CD14-positive monocyte (primary cell): Measurements from ENCODE around the gene CNTN5. TPM values are rescaled to one million over a fixed set of nuclear protein-coding genes. Genes with fewer than 3 reads are reported as not detected.

ENCODE experiments used
- DNase-seq, 3 donors: peaks; one replicate each; pipeline ENCODE4 v3.0.0-alpha.2; 2011 to 2022
- H2AFZ ChIP-seq: 2 replicates; pipeline ENCODE4 v1.6.0; 2012; ENCODE audit warnings: mild to moderate bottlenecking, low read depth, low read length, inconsistent platforms; ENCODE audit not compliant: insufficient read depth, poor library complexity, severe bottlenecking
- H3K27ac ChIP-seq, 2 donors: 1 replicate in 1 of 2; 2 replicates in 1 of 2; pipeline ENCODE4 v1.5.1; 2012 to 2013; ENCODE audit warnings: low read length in 2 of 2, control low read depth in 1 of 2, inconsistent platforms in 1 of 2, low read depth in 1 of 2, mild to moderate bottlenecking in 1 of 2
- H3K27me3 ChIP-seq, 2 donors: one replicate each; pipeline versions ENCODE4 v1.6.0 to v1.6.1; 2011 to 2013; ENCODE audit warnings: low read length in 2 of 2; ENCODE audit not compliant: control insufficient read depth in 2 of 2, insufficient read depth in 2 of 2
- H3K36me3 ChIP-seq, 2 donors: replicated peaks in 1 of 2; 1 replicate in 1 of 2; 2 replicates in 1 of 2; pipeline versions ENCODE4 v1.5.1 to v1.6.1; 2012 to 2013; ENCODE audit warnings: low read length in 2 of 2, control low read depth in 1 of 2, inconsistent platforms in 1 of 2, mild to moderate bottlenecking in 1 of 2; ENCODE audit not compliant: insufficient read depth in 2 of 2, control insufficient read depth in 1 of 2
- H3K4me1 ChIP-seq, 2 donors: 1 replicate in 1 of 2; 2 replicates in 1 of 2; pipeline versions ENCODE4 v1.5.1 to v1.6.1; 2012 to 2013; ENCODE audit warnings: low read length in 2 of 2, control low read depth in 1 of 2, inconsistent platforms in 1 of 2, mild to moderate bottlenecking in 1 of 2, moderate library complexity in 1 of 2; ENCODE audit not compliant: insufficient read depth in 2 of 2, control insufficient read depth in 1 of 2
- H3K4me2 ChIP-seq: replicated peaks from 2 replicates; pipeline ENCODE3; 2012; ENCODE audit warnings: low read length, moderate library complexity, mild to moderate bottlenecking; ENCODE audit not compliant: poor library complexity, severe bottlenecking; ENCODE audit errors: extremely low read depth
- H3K4me3 ChIP-seq, 3 experiments: fragments of 200-600 bp in 1 of 3; sonication (generic) in 1 of 3; replicated peaks in 1 of 3; 1 replicate in 2 of 3; 2 replicates in 1 of 3; pipeline ENCODE4 v1.5.1; 2011 to 2013; ENCODE audit warnings: low read length in 3 of 3, mild to moderate bottlenecking in 3 of 3, control low read depth in 2 of 3, low read depth in 2 of 3, inconsistent platforms in 1 of 3, moderate library complexity in 1 of 3
- H3K79me2 ChIP-seq: 2 replicates; pipeline ENCODE4 v1.6.0; 2012; ENCODE audit warnings: mild to moderate bottlenecking, control low read depth, inconsistent platforms, low read length, moderate library complexity; ENCODE audit not compliant: insufficient read depth
- H3K9ac ChIP-seq: 2 replicates; pipeline ENCODE4 v1.6.0; 2017; ENCODE audit warnings: low read length, mild to moderate bottlenecking; ENCODE audit not compliant: insufficient read depth, poor library complexity, severe bottlenecking
- H3K9me3 ChIP-seq, 2 donors: replicated peaks in 1 of 2; 1 replicate in 1 of 2; 2 replicates in 1 of 2; pipeline versions ENCODE4 v1.5.1 to v1.6.1; 2012 to 2013; ENCODE audit warnings: low read length in 2 of 2, control low read depth in 1 of 2; ENCODE audit not compliant: control insufficient read depth in 1 of 2, insufficient read depth in 1 of 2
- H4K20me1 ChIP-seq: 2 replicates; pipeline ENCODE4 v1.6.0; 2012; ENCODE audit warnings: mild to moderate bottlenecking, low read length, control low read depth, moderate library complexity; ENCODE audit not compliant: insufficient read depth
- H3K27ac Mint-ChIP-seq, 7 donors: one replicate each; pipeline ENCODE4 v1.8.0; 2020; ENCODE audit warnings: mild to moderate bottlenecking in 7 of 7, mixed read lengths in 7 of 7, moderate library complexity in 6 of 7, inconsistent platforms in 2 of 7
- H3K27me3 Mint-ChIP-seq, 3 donors: one replicate each; pipeline ENCODE4 v1.8.0; 2021 to 2022; ENCODE audit warnings: low read depth in 3 of 3, mild to moderate bottlenecking in 3 of 3, mixed read lengths in 3 of 3, moderate library complexity in 3 of 3, inconsistent platforms in 1 of 3
- H3K36me3 Mint-ChIP-seq, 2 donors: one replicate each; pipeline ENCODE4 v1.8.0; 2020; ENCODE audit warnings: mixed read lengths in 2 of 2, inconsistent platforms in 1 of 2, mild to moderate bottlenecking in 1 of 2
- H3K4me1 Mint-ChIP-seq: one replicate; pipeline ENCODE4 v1.8.0; 2020; ENCODE audit warnings: mild to moderate bottlenecking, mixed read lengths
- H3K4me3 Mint-ChIP-seq, 2 donors: one replicate each; pipeline ENCODE4 v1.8.0; 2020; ENCODE audit warnings: mild to moderate bottlenecking in 2 of 2, mixed read lengths in 2 of 2, moderate library complexity in 1 of 2
- H3K9me3 Mint-ChIP-seq, 7 donors: one replicate each; pipeline ENCODE4 v1.8.0; 2020 to 2022; ENCODE audit warnings: mixed read lengths in 7 of 7, mild to moderate bottlenecking in 6 of 7, moderate library complexity in 6 of 7, inconsistent platforms in 2 of 7
- WGBS: methylation state at CpG from one replicate; pipeline ENCODE4 v1.1.5; 2013; ENCODE audit warnings: missing lambda C conversion rate; ENCODE audit not compliant: insufficient coverage; 5-methylcytosine and 5-hydroxymethylcytosine counted together
- intact Hi-C, 2 donors: fragments of 100-400 bp; cut with micrococcal nuclease; formaldehyde crosslinking; loops; one replicate each; pipeline versions ENCODE4 v1.15.0 to v1.15.1; 2023
- polyA plus RNA-seq, 3 donors: library from polyadenylated mRNA; depleted of rRNA in 1 of 3; unstranded in 2 of 3; stranded (reverse) in 1 of 3; fragments of 300-500 nt in 2 of 3; fragments of >200 nt in 1 of 3; fragmentation: Illumina TruSeq in 2 of 3; gene quantifications; 1 replicate in 2 of 3; 2 replicates in 1 of 3; pipeline ENCODE4 v1.2.3, GENCODE V29; 2012 to 2021
- TF ChIP-seq, protein P1 (sequence below): fragments of 200-600 bp; IDR thresholded peaks from one replicate; pipeline ENCODE4 v1.8.0; 2022; ENCODE audit warnings: antibody characterized with exemption, mild to moderate bottlenecking

The CNTN5 gene
- polyA plus RNA-seq, 3 donors, result not detected

DNA sequence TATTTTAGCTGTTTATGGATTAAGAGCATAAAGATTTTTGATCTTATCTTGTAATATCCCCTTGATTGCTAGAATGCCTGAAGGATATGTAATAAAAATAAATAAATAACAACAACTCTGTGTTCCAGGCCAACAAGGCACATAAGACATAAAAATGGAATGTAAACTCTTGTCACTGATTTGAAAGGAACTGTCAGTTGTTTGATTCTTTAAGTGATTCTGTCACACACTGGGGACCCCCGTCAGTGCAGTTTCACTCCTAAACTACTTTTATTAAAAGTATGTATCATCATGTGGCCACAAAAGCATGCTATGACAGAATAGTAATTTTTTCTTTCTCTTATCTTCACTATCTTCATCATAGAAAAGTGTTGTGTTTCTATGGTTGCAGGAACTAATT is 572.4 kb downstream of the CNTN5 start:
- H3K9me3 ChIP-seq, result no peaks in the 10 kb centered on the region
- DNase-seq, result no peak
- no peaks in the 10 kb centered on the region for H4K20me1 ChIP-seq
- no peaks in the 10 kb centered on the region for H3K36me3 ChIP-seq
- H3K4me3 Mint-ChIP-seq, result no peak overlapping the region
- H3K27me3 ChIP-seq, result no peaks in the 10 kb centered on the region
- no peak overlapping the region for H2AFZ ChIP-seq
- H3K79me2 ChIP-seq, result no peaks in the 10 kb centered on the region
- H3K4me3 ChIP-seq, result no peak overlapping the region
- peaks cover 0 to 1% (median 0%) of the 10 kb centered on the region in 3 donors for H3K27me3 Mint-ChIP-seq
- WGBS, result no CpG with 5 or more reads among the region's 1 CpG
- H3K36me3 Mint-ChIP-seq, result no peaks in the 10 kb centered on the region
- TF ChIP-seq, protein P1, sequence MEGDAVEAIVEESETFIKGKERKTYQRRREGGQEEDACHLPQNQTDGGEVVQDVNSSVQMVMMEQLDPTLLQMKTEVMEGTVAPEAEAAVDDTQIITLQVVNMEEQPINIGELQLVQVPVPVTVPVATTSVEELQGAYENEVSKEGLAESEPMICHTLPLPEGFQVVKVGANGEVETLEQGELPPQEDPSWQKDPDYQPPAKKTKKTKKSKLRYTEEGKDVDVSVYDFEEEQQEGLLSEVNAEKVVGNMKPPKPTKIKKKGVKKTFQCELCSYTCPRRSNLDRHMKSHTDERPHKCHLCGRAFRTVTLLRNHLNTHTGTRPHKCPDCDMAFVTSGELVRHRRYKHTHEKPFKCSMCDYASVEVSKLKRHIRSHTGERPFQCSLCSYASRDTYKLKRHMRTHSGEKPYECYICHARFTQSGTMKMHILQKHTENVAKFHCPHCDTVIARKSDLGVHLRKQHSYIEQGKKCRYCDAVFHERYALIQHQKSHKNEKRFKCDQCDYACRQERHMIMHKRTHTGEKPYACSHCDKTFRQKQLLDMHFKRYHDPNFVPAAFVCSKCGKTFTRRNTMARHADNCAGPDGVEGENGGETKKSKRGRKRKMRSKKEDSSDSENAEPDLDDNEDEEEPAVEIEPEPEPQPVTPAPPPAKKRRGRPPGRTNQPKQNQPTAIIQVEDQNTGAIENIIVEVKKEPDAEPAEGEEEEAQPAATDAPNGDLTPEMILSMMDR, result no peak
- intact Hi-C loops, result no loop called here
- peaks cover 0 to 6% (median 3%) of the 10 kb centered on the region in 7 donors for H3K9me3 Mint-ChIP-seq
- H3K4me1 ChIP-seq, result no peaks in the 10 kb centered on the region
- H3K4me1 Mint-ChIP-seq, result no peaks in the 10 kb centered on the region
- H3K4me2 ChIP-seq, result no peak overlapping the region
- H3K27ac Mint-ChIP-seq, result no peak overlapping the region
- H3K9ac ChIP-seq, result no peak overlapping the region
- H3K27ac ChIP-seq, result no peak overlapping the region

- no peaks in the 10 kb centered on the region for H3K9me3 ChIP-seq
- H3K4me1 Mint-ChIP-seq, result no peaks in the 10 kb centered on the region
- H3K4me1 ChIP-seq, result no peaks in the 10 kb centered on the region
- no peak overlapping the region for H3K27ac ChIP-seq
- no peak overlapping the region for H3K9ac ChIP-seq
- H3K27me3 Mint-ChIP-seq, result no peaks in the 10 kb centered on the region
- no peak overlapping the region for H3K27ac Mint-ChIP-seq
- H3K79me2 ChIP-seq, result no peaks in the 10 kb centered on the region
- no CpG with 5 or more reads among the region's 1 CpG for WGBS
- H3K27me3 ChIP-seq, result no peaks in the 10 kb centered on the region
- no peak for DNase-seq
- no peaks in the 10 kb centered on the region for H3K36me3 Mint-ChIP-seq
- H3K4me3 Mint-ChIP-seq, result no peak overlapping the region
- no peaks in the 10 kb centered on the region for H4K20me1 ChIP-seq
- TF ChIP-seq, protein P1, result no peak
- intact Hi-C loops, result no loop called here
- no peak overlapping the region for H2AFZ ChIP-seq
- no peak overlapping the region for H3K4me3 ChIP-seq
- peaks cover 0 to 5% (median 0%) of the 10 kb centered on the region in 7 donors for H3K9me3 Mint-ChIP-seq
- no peak overlapping the region for H3K4me2 ChIP-seq
- H3K36me3 ChIP-seq, result no peaks in the 10 kb centered on the region
Measured at GRCh38 chr11:99601179-99601578, 580.4 kb downstream of the CNTN5 start.
